Rectal smooth muscle tissue (tissue), 1 donor: Measurements from ENCODE around the gene ADGRF1.
A peak's percentile ranks its signal among the peaks of the same experiment; 100 is the strongest.
"Not testable (repeated sequence)": the region's sequence is repeated elsewhere in the genome, so short reads cannot be mapped to it uniquely, and the experiment has no call there.

Experiments
- H3K27ac ChIP-seq: one replicate; pipeline ENCODE4 v1.7.0; 2013; ENCODE audit warnings: low read depth, low read length, inconsistent platforms
- H3K27me3 ChIP-seq: one replicate; pipeline ENCODE4 v1.7.0; 2013; ENCODE audit warnings: low read length; ENCODE audit not compliant: control insufficient read depth, insufficient read depth
- H3K36me3 ChIP-seq: one replicate; pipeline ENCODE4 v1.7.0; 2013; ENCODE audit warnings: low read length; ENCODE audit not compliant: control insufficient read depth, insufficient read depth
- H3K4me1 ChIP-seq: one replicate; pipeline ENCODE4 v1.7.0; 2013; ENCODE audit warnings: low read length; ENCODE audit not compliant: control insufficient read depth, insufficient read depth
- H3K4me3 ChIP-seq: one replicate; pipeline ENCODE4 v1.7.0; 2013; ENCODE audit warnings: low read length
- H3K9ac ChIP-seq: one replicate; pipeline ENCODE4 v1.7.0; 2013; ENCODE audit warnings: low read length

Gene ADGRF1

DNA sequence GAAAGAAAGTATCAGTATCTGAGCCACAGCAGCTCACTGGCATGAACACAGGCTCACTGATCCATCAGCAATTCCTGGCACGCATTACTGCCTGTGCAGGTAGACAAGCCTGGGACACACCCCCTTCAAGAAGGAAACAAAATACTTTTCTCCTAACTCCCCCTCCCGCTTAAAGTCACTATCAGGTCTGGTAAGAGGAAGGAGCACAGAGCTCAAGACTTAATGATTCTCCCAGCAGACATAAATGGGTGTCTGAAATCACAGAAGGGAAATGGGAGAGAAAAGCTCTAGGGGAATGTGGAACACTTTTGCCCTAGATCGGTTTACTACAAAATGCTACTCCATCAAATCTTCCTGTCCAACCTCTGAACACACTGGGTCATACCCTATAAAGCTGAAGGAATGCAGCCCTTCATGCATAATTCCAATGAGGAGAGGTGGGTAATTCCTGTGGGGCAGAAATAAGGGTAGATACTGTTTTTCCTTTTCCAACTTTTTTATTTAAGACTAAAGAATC lies at the start of gene ADGRF1:
Gene ADGRF1 (minus strand): TSS at position 58 of the 517 bp plus-strand sequence. CDS start 13,271 bp downstream, outside the sequence.
- Histone ChIP-seq H3K9ac (no peak within 1 kb of the TSS), H3K27ac (no peak within 1 kb of the TSS), H3K27me3 (no peaks in the 10 kb centered on the region), H3K4me3 (no peak within 1 kb of the TSS), H3K36me3 (no peaks in the 10 kb centered on the region), H3K4me1 (no peaks in the 10 kb centered on the region)

DNA sequence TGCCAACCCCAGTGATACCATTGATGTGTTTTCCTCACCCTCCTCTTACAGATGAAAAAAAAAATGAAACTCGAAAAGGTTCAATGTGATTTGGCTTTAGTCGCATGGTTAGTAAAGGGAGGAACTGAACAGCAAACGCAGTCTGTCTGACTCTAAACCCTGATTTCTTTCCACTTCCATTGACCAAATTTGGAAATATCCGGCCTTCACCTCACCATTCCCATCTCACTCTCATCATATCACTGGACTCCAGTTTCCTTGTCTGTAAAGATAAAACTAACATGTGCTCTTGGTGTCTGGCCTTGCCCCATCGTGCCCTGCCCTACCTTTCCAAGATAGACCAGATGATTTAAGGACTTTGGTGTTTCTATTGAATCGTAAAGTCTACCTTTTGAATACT lies 48.7 kb upstream of the ADGRF1 start:
- H3K27me3 ChIP-seq: no peaks in the 10 kb centered on the region
- H3K36me3 ChIP-seq: no peaks in the 10 kb centered on the region
- H3K4me3 ChIP-seq: no peak overlapping the region
- H3K4me1 ChIP-seq: peaks cover 11% of the 10 kb centered on the region
- no peak overlapping the region for H3K27ac ChIP-seq
- no peak overlapping the region for H3K9ac ChIP-seq

DNA sequence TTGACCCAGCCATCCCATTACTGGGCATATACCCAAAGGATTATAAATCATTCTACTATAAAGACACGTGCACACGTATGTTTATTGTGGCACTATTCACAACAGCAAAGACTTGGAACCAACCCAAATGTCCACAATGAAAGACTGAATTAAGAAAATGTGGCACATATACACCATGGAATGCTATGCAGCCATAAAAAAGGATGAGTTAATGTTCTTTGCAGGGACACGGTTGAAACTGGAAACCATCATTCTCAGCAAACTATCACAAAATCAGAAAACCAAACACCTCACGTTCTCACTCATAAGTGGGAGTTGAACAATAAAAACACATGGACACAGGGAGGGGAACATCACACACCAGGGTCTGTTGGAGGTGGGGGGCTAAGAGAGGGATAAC lies 47.3 kb upstream of the ADGRF1 start:
- not testable (repeated sequence) for H3K4me3 ChIP-seq, H3K36me3 ChIP-seq, H3K27ac ChIP-seq, H3K27me3 ChIP-seq, H3K9ac ChIP-seq
- peaks cover 18% of the 10 kb centered on the region for H3K4me1 ChIP-seq

DNA sequence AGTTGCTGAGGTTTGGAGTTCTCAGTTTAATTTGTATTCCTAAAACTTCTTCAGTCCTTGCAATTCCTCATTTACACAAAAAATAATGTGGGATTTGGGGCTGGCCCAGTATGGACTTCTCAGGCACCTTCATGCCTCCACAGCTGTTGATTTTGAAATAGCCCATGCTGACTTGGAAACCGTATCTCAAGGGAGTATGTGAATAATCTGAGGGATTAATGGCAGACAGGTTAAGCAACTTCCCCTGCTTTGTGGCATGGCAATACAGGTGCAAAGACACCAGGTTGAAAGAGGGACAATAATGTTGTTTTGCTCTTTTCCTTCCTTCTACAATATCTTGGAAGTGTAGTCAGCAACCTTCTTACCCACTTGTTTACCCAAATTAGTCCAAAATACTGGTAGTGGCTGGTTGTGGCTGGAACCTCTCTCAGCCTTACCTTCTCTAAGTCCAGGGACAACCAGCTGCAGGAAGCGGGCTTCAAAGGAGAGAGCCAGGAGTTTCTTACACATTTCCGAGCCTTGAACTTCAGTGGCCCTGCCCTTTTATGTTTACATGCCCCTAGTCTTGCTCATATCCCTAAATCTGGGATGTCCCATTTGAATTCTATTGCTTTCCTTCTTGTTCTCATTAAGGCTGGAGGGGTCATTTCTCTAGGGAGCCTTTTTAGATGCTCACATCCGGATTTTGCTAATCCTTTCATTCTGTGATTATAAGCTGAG lies 44.1 kb upstream of the ADGRF1 start:
- H3K27me3 ChIP-seq: no peaks in the 10 kb centered on the region
- H3K4me3 ChIP-seq: no peak overlapping the region
- no peak overlapping the region for H3K27ac ChIP-seq
- H3K36me3 ChIP-seq: no peaks in the 10 kb centered on the region
- no peak overlapping the region for H3K9ac ChIP-seq
- peaks cover 23% of the 10 kb centered on the region for H3K4me1 ChIP-seq

DNA sequence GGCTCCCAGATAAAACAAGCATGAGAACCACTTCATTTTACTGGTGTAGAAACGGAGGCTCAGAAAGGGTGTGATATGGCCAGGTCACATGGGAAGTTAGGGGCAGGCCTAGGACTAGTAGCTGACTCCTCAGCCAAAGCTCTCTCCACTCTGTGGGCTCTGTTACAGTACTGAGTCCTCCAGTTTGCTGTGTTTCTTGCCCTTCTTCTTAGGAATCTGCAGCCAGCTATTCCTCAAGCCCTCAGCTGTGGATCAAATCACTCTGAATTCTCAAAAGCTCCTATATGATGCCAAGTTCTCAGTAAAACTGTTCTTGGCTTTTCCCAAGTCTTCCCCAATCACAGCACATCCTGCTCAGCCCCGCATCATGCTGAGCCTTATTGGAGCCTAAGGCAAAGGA lies 42.5 kb upstream of the ADGRF1 start:
- Histone ChIP-seq H3K27ac (peak overlapping the region; percentile 67), H3K4me3 (no peak overlapping the region)

DNA sequence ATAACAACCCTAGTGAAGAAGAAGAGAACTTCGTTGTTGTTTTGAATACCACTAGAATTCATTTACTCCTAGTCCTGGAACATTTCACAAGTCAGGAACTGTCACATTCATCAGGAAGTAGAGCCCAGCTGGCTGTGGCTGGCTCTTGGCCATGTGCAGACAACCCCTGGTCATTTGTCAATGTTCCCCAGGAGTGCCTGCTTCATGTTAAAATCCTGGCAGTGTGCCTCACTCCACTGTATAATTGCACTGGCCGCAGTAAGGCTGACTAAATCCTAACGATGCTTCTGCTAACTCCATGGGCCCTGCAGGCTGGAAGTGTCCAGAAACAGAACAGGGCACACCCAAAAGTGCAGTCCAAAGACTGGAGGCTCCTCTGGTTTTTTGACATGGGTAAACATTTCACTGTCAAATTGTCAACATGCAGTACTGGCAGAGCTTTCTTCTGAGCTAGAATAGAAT lies 41.5 kb upstream of the ADGRF1 start:
- peaks cover 26% of the 10 kb centered on the region for H3K4me1 ChIP-seq
- no peaks in the 10 kb centered on the region for H3K36me3 ChIP-seq
- H3K4me3 ChIP-seq: no peak overlapping the region
- no peaks in the 10 kb centered on the region for H3K27me3 ChIP-seq
- no peak overlapping the region for H3K9ac ChIP-seq
- H3K27ac ChIP-seq: peak overlapping the region; percentile 67

More for the DNA sequence above, 42.5 kb upstream of the ADGRF1 start:
- Histone ChIP-seq H3K36me3 (no peaks in the 10 kb centered on the region), H3K4me1 (peaks cover 24% of the 10 kb centered on the region), H3K9ac (no peak overlapping the region), H3K27me3 (no peaks in the 10 kb centered on the region)

DNA sequence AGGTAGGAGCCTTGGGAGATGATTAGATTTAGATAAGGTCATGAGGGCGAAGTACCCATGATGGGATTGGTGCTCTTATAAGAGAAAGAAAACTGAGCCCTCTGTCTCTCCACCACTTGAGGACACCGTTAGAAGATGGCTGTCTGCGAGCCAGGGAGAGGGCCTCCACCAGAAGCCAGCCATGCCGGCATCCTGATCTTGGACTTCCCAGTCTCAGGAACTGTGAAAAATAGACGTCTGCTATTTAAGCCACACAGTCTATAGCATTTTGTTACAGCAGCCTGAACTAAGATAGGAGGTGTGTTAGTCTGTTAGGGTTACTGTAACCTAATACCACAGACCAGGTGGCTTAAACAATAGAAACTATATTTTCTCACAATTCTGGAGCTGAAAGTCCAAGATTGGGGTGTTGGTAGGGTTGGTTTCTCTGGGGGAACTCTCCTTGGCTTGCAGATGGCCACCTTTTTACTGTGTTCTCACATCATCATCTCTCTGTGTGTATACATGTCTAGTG lies 38.0 kb upstream of the ADGRF1 start:
- Histone ChIP-seq H3K27ac (no peak overlapping the region), H3K4me1 (peaks cover 41% of the 10 kb centered on the region)

DNA sequence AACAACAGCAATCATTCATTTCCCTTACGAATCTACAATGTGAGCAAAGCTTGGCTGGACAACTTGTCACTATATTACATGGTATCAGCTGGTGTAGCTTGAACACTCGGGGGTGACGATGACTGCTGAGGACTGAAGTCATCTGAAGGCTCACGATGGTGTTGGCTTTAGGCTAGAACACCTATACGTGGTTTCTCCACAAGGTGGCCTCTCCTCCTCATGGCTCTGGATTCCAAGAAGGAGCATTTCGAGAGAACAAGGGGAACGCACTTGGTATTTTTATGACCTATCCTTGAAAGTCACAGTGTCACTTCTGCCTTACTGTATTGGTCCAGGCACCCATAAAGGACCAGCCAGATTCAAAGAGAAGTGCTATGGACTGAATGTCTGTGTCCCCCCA lies 37.5 kb upstream of the ADGRF1 start:
- Histone ChIP-seq H3K4me3 (no peak overlapping the region), H3K27me3 (no peaks in the 10 kb centered on the region), H3K9ac (no peak overlapping the region), H3K36me3 (no peaks in the 10 kb centered on the region), H3K4me1 (peaks cover 39% of the 10 kb centered on the region), H3K27ac (no peak overlapping the region)

More for the DNA sequence above, 38.0 kb upstream of the ADGRF1 start:
- Histone ChIP-seq H3K36me3 (no peaks in the 10 kb centered on the region), H3K27me3 (no peaks in the 10 kb centered on the region), H3K4me3 (no peak overlapping the region), H3K9ac (no peak overlapping the region)

DNA sequence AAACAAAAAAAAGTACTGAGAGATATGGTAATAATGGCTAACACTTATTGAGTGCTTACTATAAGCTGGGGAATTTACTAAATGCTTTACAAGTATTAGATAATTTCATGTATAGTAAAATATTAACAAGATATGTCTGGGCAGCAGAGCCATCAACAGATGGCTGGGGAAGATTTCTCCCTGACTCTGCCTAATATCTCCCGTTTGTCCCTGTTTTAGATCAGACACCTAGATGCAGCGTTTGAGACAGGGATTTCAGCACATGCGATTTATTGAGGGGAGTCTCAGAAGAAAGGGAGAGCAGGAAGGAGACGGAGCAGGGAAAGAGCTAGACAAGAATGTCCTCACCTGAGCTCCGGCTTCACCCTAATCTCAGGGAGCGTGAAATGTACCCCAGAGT lies 36.9 kb upstream of the ADGRF1 start:
- Histone ChIP-seq H3K27ac (no peak overlapping the region), H3K4me1 (peaks cover 32% of the 10 kb centered on the region), H3K36me3 (no peaks in the 10 kb centered on the region), H3K27me3 (no peaks in the 10 kb centered on the region), H3K4me3 (no peak overlapping the region), H3K9ac (no peak overlapping the region)

DNA sequence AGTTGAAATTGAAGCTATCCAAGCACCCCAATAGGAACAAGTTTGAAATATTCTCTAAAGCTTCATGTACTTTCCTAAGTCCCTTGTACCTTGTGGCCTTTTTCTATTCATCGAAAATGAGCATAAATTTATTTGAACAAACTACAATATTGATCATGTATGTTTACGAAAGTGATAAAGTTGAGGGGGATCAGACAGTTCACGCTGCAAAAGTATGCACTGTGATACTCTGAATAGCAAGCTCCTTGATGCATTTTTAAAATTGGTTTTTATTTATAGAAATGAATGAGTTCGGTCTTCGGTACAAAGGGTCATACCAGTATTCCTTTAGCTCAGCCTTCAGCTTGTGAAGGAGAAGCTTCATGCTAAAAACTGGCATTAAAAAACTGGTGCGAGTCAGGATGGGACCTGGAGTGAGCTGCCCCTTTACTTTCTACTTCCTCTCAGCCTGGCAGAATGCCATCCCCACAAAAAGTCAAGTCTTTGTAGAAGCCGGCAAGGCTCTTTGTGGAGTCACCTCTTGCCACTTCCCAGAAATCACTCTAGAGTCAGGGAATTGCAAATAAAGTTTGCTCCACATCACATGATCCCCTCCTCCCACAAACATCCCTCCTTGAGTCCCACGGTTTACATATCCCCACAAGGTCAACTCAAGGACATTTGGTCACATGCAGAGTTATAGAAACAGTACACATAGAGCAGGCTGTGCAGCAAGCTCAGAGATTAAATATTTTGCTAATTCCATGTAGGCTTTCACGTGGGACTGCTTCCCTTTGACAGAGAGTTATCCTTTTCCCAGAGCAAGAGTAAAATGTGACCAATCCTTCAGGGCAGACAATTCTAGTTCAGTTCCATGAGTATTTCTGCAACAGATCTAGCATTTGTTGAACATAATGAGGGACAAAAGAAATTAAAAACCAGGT lies 34.6 kb upstream of the ADGRF1 start:
- Histone ChIP-seq H3K27me3 (no peaks in the 10 kb centered on the region), H3K4me3 (no peak overlapping the region), H3K27ac (peak overlapping the region; percentile 67), H3K9ac (no peak overlapping the region), H3K4me1 (peaks cover 25% of the 10 kb centered on the region), H3K36me3 (no peaks in the 10 kb centered on the region)

DNA sequence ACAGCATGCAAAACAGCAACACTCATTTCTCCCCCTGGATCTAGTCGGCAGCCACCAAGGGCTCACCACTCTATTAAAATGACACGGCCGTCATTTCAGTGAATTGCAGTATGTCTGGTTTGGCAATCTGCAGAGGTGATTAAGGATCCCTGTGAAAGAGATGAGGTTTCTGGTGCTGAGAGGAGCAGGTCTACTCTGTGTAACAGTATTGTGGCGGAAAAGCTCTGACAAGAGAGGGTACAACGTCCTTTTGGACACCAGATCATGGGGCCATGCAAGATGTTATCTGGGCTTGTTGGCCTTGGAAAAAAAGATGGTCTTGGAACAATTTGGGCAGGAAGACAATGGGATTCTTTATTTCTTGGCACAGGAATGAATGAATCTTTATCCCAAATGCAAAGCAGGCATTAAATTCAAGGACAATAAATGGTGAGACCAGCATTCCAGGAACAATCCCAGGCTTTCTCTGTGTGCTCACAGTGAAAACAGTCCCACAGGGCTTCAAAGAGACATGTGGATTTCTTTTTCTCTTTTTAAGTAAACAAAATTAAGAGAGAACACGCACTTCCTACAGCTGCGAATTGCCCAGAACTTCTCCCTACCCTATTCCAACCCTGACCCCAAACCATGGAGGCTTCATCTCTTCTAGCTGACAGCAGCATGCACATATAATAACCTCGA lies 33.7 kb upstream of the ADGRF1 start:
- Histone ChIP-seq H3K4me3 (no peak overlapping the region), H3K27ac (peak overlapping the region; percentile 80)

DNA sequence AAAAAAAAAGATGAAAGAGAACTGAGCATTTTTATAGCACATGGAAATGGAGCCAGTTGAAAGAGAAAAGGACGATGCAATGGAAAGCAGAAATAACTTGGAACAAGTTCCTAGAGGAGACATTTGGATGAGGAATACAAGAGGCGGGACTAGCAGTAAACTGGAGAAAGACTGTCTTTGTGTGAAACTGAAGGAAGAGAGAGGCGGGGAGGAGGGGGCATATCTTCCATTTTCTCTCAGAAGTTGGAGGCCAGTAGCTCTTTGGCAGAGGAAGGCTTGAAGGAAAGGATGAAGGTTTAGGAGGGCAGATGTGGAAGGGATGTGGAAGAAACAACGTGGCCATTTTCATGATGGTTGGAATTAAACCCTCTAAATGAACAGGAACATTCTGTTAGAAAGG lies 33.0 kb upstream of the ADGRF1 start:
- Histone ChIP-seq H3K36me3 (no peaks in the 10 kb centered on the region), H3K9ac (no peak overlapping the region), H3K27ac (peak overlapping the region; percentile 80), H3K27me3 (no peaks in the 10 kb centered on the region), H3K4me3 (no peak overlapping the region), H3K4me1 (peaks cover 25% of the 10 kb centered on the region)

More for the DNA sequence above, 33.7 kb upstream of the ADGRF1 start:
- H3K36me3 ChIP-seq: no peaks in the 10 kb centered on the region
- H3K4me1 ChIP-seq: peaks cover 25% of the 10 kb centered on the region
- no peak overlapping the region for H3K9ac ChIP-seq
- H3K27me3 ChIP-seq: no peaks in the 10 kb centered on the region
